HEK293 (cell line): ENCODE data around the gene ADAMTS4.
A peak's percentile ranks its signal among the peaks of the same experiment; 100 is the strongest.

ENCODE experiments used
- BCL11B ChIP-seq: fragments of 450-650 bp; formaldehyde crosslinking; IDR thresholded peaks from 2 replicates; pipeline ENCODE4 v1.5.1; 2016; ENCODE audit warnings: low read depth, missing biosample characterization, missing genetic modification characterization
- GLI4 ChIP-seq: fragments of 450-650 bp; formaldehyde crosslinking; IDR thresholded peaks from 2 replicates; pipeline ENCODE4 v1.5.1; 2016; ENCODE audit warnings: missing biosample characterization, missing genetic modification characterization
- KLF16 ChIP-seq: fragments of 450-650 bp; formaldehyde crosslinking; IDR thresholded peaks from 2 replicates; pipeline ENCODE4 v1.5.1; 2017; ENCODE audit warnings: missing biosample characterization, missing genetic modification characterization
- KLF7 ChIP-seq: fragments of 450-650 bp; formaldehyde crosslinking; IDR thresholded peaks from 2 replicates; pipeline ENCODE4 v1.5.1; 2016; ENCODE audit warnings: missing biosample characterization, missing genetic modification characterization, borderline replicate concordance
- KLF8 ChIP-seq: fragments of 450-650 bp; formaldehyde crosslinking; IDR thresholded peaks from 2 replicates; pipeline ENCODE4 v1.5.1; 2016; ENCODE audit warnings: missing biosample characterization, missing genetic modification characterization
- SP3 ChIP-seq: fragments of 450-650 bp; formaldehyde crosslinking; IDR thresholded peaks from 2 replicates; pipeline ENCODE4 v1.5.1; 2016; ENCODE audit warnings: missing biosample characterization, missing genetic modification characterization
- ZIC2 ChIP-seq: fragments of 450-650 bp; formaldehyde crosslinking; IDR thresholded peaks from 2 replicates; pipeline ENCODE4 v1.5.1; 2016; ENCODE audit warnings: missing biosample characterization, missing genetic modification characterization
- ZNF26 ChIP-seq: fragments of 450-650 bp; formaldehyde crosslinking; IDR thresholded peaks from 2 replicates; pipeline ENCODE4 v1.5.1; 2016; ENCODE audit warnings: missing biosample characterization, missing genetic modification characterization
- ZNF266 ChIP-seq: fragments of 450-650 bp; formaldehyde crosslinking; IDR thresholded peaks from 2 replicates; pipeline ENCODE4 v1.5.1; 2016; ENCODE audit warnings: missing biosample characterization, missing genetic modification characterization, low read depth
- ZNF488 ChIP-seq: fragments of 450-650 bp; formaldehyde crosslinking; IDR thresholded peaks from 2 replicates; pipeline ENCODE4 v1.5.1; 2016; ENCODE audit warnings: missing biosample characterization, missing genetic modification characterization
- ZNF513 ChIP-seq: fragments of 450-650 bp; IDR thresholded peaks from 2 replicates; pipeline ENCODE4 v1.5.1; 2018; ENCODE audit warnings: missing biosample characterization, missing genetic modification characterization
- ZNF560 ChIP-seq: fragments of 450-650 bp; formaldehyde crosslinking; IDR thresholded peaks from 2 replicates; pipeline ENCODE4 v1.5.1; 2017; ENCODE audit warnings: missing biosample characterization, missing genetic modification characterization, borderline replicate concordance
- ZNF624 ChIP-seq: fragments of 450-650 bp; formaldehyde crosslinking; IDR thresholded peaks from 2 replicates; pipeline ENCODE4 v1.5.1; 2017; ENCODE audit warnings: missing biosample characterization, missing genetic modification characterization
- ZNF639 ChIP-seq: fragments of 450-650 bp; formaldehyde crosslinking; IDR thresholded peaks from 2 replicates; pipeline ENCODE4 v1.5.1; 2016; ENCODE audit warnings: missing biosample characterization, missing genetic modification characterization
- ZNF677 ChIP-seq: fragments of 450-650 bp; IDR thresholded peaks from 2 replicates; pipeline ENCODE4 v1.5.0; 2018; ENCODE audit warnings: missing biosample characterization, mild to moderate bottlenecking, missing genetic modification characterization, moderate library complexity
- ZNF785 ChIP-seq: fragments of 450-650 bp; formaldehyde crosslinking; IDR thresholded peaks from 2 replicates; pipeline ENCODE4 v1.5.1; 2016; ENCODE audit warnings: missing biosample characterization, missing genetic modification characterization
- ZSCAN18 ChIP-seq: fragments of 450-650 bp; formaldehyde crosslinking; IDR thresholded peaks from 2 replicates; pipeline ENCODE4 v1.5.1; 2016; ENCODE audit warnings: missing biosample characterization, missing genetic modification characterization
- ZSCAN23 ChIP-seq: fragments of 450-650 bp; formaldehyde crosslinking; IDR thresholded peaks from 2 replicates; pipeline ENCODE4 v1.5.1; 2016; ENCODE audit warnings: missing biosample characterization, missing genetic modification characterization
- ZSCAN30 ChIP-seq: fragments of 450-650 bp; IDR thresholded peaks from 2 replicates; pipeline ENCODE4 v1.5.1; 2018; ENCODE audit warnings: missing biosample characterization, mild to moderate bottlenecking, missing genetic modification characterization, moderate library complexity
- ZSCAN4 ChIP-seq: fragments of 450-650 bp; formaldehyde crosslinking; IDR thresholded peaks from 2 replicates; pipeline ENCODE4 v1.5.1; 2017; ENCODE audit warnings: missing biosample characterization, missing genetic modification characterization
- TF ChIP-seq, protein P1 (sequence below): fragments of 450-650 bp; IDR thresholded peaks from 2 replicates; pipeline ENCODE4 v1.5.1; 2018; ENCODE audit warnings: missing biosample characterization, mild to moderate bottlenecking, missing genetic modification characterization
- TF ChIP-seq, protein P2 (sequence below): fragments of 450-650 bp; formaldehyde crosslinking; IDR thresholded peaks from 2 replicates; pipeline ENCODE4 v1.5.1; 2016; ENCODE audit warnings: missing biosample characterization, missing genetic modification characterization
- TF ChIP-seq, protein P3 (sequence below): fragments of 450-650 bp; formaldehyde crosslinking; IDR thresholded peaks from 2 replicates; pipeline ENCODE4 v1.5.1; 2016; ENCODE audit warnings: missing biosample characterization, missing genetic modification characterization, borderline replicate concordance
- TF ChIP-seq, protein P4 (sequence below): fragments of 450-650 bp; formaldehyde crosslinking; IDR thresholded peaks from 2 replicates; pipeline ENCODE4; 2016; ENCODE audit warnings: missing biosample characterization, missing genetic modification characterization

Gene ADAMTS4

GRCh38 chr1:161166669-161167548 is 31.9 kb downstream of the ADAMTS4 start (continued):
- TF ChIP-seq ZNF26 (tag by site-specific recombination) (no peak), GLI4 (tag by site-specific recombination) (0 out of 2 replicates have a peak, but pooled peaks have one; percentile 25), ZNF513 (tag by site-specific recombination) (no peak), KLF16 (tag by site-specific recombination) (no peak), ZNF785 (no peak), ZIC2 (peak; percentile 60), ZNF488 (tag by site-specific recombination) (no peak), ZSCAN30 (no peak), ZSCAN18 (no peak), KLF8 (no peak; the same call in 1 of the 2 replicates), ZNF624 (tag by site-specific recombination) (no peak), KLF7 (tag by site-specific recombination) (no peak), ZNF266 (no peak), ZNF560 (tag by site-specific recombination) (no peak), ZNF639 (no peak), ZSCAN23 (tag by site-specific recombination) (no peak), ZSCAN4 (tag by site-specific recombination) (no peak), SP3 (tag by site-specific recombination) (no peak), BCL11B (tag by site-specific recombination) (no peak), ZNF677 (tag by site-specific recombination) (no peak)
- TF ChIP-seq, protein P1, sequence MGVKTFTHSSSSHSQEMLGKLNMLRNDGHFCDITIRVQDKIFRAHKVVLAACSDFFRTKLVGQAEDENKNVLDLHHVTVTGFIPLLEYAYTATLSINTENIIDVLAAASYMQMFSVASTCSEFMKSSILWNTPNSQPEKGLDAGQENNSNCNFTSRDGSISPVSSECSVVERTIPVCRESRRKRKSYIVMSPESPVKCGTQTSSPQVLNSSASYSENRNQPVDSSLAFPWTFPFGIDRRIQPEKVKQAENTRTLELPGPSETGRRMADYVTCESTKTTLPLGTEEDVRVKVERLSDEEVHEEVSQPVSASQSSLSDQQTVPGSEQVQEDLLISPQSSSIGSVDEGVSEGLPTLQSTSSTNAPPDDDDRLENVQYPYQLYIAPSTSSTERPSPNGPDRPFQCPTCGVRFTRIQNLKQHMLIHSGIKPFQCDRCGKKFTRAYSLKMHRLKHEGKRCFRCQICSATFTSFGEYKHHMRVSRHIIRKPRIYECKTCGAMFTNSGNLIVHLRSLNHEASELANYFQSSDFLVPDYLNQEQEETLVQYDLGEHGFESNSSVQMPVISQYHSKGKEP (tag by site-specific recombination), result no peak
- TF ChIP-seq, protein P2, sequence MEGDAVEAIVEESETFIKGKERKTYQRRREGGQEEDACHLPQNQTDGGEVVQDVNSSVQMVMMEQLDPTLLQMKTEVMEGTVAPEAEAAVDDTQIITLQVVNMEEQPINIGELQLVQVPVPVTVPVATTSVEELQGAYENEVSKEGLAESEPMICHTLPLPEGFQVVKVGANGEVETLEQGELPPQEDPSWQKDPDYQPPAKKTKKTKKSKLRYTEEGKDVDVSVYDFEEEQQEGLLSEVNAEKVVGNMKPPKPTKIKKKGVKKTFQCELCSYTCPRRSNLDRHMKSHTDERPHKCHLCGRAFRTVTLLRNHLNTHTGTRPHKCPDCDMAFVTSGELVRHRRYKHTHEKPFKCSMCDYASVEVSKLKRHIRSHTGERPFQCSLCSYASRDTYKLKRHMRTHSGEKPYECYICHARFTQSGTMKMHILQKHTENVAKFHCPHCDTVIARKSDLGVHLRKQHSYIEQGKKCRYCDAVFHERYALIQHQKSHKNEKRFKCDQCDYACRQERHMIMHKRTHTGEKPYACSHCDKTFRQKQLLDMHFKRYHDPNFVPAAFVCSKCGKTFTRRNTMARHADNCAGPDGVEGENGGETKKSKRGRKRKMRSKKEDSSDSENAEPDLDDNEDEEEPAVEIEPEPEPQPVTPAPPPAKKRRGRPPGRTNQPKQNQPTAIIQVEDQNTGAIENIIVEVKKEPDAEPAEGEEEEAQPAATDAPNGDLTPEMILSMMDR (tag by site-specific recombination), result no peak
- TF ChIP-seq, protein P3, sequence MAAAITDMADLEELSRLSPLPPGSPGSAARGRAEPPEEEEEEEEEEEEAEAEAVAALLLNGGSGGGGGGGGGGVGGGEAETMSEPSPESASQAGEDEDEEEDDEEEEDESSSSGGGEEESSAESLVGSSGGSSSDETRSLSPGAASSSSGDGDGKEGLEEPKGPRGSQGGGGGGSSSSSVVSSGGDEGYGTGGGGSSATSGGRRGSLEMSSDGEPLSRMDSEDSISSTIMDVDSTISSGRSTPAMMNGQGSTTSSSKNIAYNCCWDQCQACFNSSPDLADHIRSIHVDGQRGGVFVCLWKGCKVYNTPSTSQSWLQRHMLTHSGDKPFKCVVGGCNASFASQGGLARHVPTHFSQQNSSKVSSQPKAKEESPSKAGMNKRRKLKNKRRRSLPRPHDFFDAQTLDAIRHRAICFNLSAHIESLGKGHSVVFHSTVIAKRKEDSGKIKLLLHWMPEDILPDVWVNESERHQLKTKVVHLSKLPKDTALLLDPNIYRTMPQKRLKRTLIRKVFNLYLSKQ (tag by site-specific recombination), result no peak
- TF ChIP-seq, protein P4, sequence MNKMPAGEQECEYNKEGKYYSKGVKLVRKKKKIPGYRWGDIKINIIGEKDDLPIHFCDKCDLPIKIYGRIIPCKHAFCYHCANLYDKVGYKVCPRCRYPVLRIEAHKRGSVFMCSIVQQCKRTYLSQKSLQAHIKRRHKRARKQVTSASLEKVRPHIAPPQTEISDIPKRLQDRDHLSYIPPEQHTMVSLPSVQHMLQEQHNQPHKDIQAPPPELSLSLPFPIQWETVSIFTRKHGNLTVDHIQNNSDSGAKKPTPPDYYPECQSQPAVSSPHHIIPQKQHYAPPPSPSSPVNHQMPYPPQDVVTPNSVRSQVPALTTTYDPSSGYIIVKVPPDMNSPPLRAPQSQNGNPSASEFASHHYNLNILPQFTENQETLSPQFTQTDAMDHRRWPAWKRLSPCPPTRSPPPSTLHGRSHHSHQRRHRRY (tag by site-specific recombination), result no peak
